ENCODE measurements around the gene ZBTB21.
"Not testable (repeated sequence)": the region's sequence is repeated elsewhere in the genome, so short reads cannot be mapped to it uniquely, and the experiment has no call there.

The ZBTB21 gene

GRCh38 chr21:41951876-41952567 is 58.1 kb downstream of the ZBTB21 start:
- no peak for DNase-seq (ENCODE audit: low spot score)

GRCh38 chr21:41950941-41951351 is 59.2 kb downstream of the ZBTB21 start:
- no peak for DNase-seq (ENCODE audit: low spot score)

GRCh38 chr21:41949631-41950030 is 60.5 kb downstream of the ZBTB21 start:
- DNase-seq (ENCODE audit: low spot score) = not testable (repeated sequence)

GRCh38 chr21:41948901-41949300 is 61.3 kb downstream of the ZBTB21 start:
- DNase-seq (ENCODE audit: low spot score) = no peak

GRCh38 chr21:41948078-41948895 is 61.9 kb downstream of the ZBTB21 start:
- no peak for DNase-seq (ENCODE audit: low spot score)

- DNase-seq (ENCODE audit: low spot score) = no peak
Measured at GRCh38 chr21:41945982-41946381, 64.2 kb downstream of the ZBTB21 start.

GRCh38 chr21:41943851-41944250 is 66.3 kb downstream of the ZBTB21 start:
- DNase-seq (ENCODE audit: low spot score) = no peak

- no peak for DNase-seq (ENCODE audit: low spot score)
Measured at GRCh38 chr21:41942457-41942856, 67.7 kb downstream of the ZBTB21 start.

- no peak for DNase-seq (ENCODE audit: low spot score)
Measured at GRCh38 chr21:41941941-41942340, 68.2 kb downstream of the ZBTB21 start.

- DNase-seq (ENCODE audit: low spot score) = no peak
Measured at GRCh38 chr21:41940431-41940830, 69.7 kb downstream of the ZBTB21 start.

GRCh38 chr21:41939391-41939790 is 70.8 kb downstream of the ZBTB21 start:
- no peak for DNase-seq (ENCODE audit: low spot score)

All from SW480 (cell line).